Skin of body (tissue), 2 donors: ENCODE results near the gene LRFN2. TPM values are rescaled to one million over a fixed set of nuclear protein-coding genes. Genes with fewer than 3 reads are reported as not detected.

ENCODE experiments used
- DNase-seq: peaks from one replicate; lab custom pipeline; 2025; lab: John Stamatoyannopoulos, UW
- total RNA-seq: library from RNA; depleted of rRNA; stranded (reverse); fragments of >200 nt; gene quantifications from one replicate; pipeline ENCODE4 v1.2.3, GENCODE V29; 2014

Gene LRFN2
- total RNA-seq, result 0.49 TPM

- peak; percentile 68 for DNase-seq
Observed at GRCh38 chr6:40587240-40588069, at the start of gene LRFN2. Gene LRFN2, minus strand, starts transcription at chr6:40587364.

- no peak for DNase-seq
Observed at GRCh38 chr6:40634429-40634828, 47.3 kb upstream of the LRFN2 start.

- DNase-seq, result no peak
Observed at GRCh38 chr6:40631744-40632143, 44.6 kb upstream of the LRFN2 start.

- no peak for DNase-seq
Observed at GRCh38 chr6:40630488-40630887, 43.3 kb upstream of the LRFN2 start.

GRCh38 chr6:40630051-40630450 lies 42.9 kb upstream of the LRFN2 start:
- DNase-seq, result no peak

DNA sequence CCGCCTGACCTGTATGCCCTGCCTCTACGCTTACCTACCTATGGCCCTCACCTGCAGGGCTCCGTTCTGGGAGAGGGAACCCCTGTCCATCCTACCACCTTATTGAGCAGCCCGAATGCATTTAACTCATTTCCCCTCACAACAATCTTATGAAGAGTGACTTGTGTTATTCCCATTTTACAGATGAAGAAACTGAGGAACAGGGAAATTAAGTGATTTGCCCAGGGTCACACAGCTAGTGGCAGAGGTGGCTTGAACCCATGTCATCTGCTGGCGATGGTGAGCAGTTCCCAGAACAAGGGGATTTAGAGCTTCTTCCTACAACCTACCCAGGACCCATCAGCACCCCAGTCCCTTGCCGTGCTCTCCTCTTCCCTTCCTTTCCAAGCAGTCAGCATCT lies 42.3 kb upstream of the LRFN2 start:
- no peak for DNase-seq

- DNase-seq, result no peak
Observed at GRCh38 chr6:40627316-40627715, 40.2 kb upstream of the LRFN2 start.

GRCh38 chr6:40626886-40627285 lies 39.7 kb upstream of the LRFN2 start:
- DNase-seq, result no peak

- no peak for DNase-seq
Observed at GRCh38 chr6:40623932-40624331, 36.8 kb upstream of the LRFN2 start.

DNA sequence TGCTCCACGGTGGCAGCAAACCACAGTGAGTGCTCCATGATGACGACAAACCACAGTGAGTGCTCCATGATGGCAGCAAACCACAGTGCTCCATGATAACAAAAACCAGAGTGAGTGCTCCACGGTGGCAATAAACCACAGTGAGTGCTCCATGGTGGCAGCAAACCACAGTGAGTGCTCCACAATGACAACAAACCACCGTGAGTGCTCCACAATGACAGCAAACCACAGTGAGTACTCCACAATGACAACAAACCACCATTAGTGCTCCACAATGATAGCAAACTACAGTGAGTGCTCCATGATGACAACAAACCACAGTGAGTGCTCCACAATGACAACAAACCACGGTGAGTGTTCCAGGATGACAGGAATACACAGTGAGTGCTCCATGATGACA lies 36.0 kb upstream of the LRFN2 start:
- no peak for DNase-seq

GRCh38 chr6:40620574-40621240 lies 33.5 kb upstream of the LRFN2 start:
- no peak for DNase-seq

DNA sequence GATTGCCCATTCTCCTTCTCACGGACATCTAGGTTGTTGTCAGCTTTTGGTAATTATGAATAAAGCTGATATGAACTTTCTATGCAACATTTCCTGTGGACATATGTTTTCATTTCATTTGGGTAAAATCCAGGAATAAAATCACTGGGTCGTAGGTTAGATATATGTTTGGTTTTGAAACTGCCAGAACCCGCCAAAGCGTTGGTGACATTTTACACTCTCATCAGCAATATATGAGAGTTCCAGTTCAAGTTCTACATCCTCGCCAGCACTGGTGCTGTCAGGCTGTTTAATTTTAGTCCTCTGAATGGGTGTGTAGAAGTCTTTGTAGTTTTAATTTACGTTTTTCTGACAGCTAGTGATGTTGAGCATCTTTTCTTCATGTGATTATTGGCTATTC lies 27.5 kb upstream of the LRFN2 start:
- no peak for DNase-seq

GRCh38 chr6:40611912-40612311 lies 24.7 kb upstream of the LRFN2 start:
- DNase-seq, result no peak

- DNase-seq, result no peak
Observed at GRCh38 chr6:40611434-40611833, 24.3 kb upstream of the LRFN2 start.

- no peak for DNase-seq
Observed at GRCh38 chr6:40610229-40610628, 23.1 kb upstream of the LRFN2 start.

- no peak for DNase-seq
Observed at GRCh38 chr6:40606981-40607380, 19.8 kb upstream of the LRFN2 start.

DNA sequence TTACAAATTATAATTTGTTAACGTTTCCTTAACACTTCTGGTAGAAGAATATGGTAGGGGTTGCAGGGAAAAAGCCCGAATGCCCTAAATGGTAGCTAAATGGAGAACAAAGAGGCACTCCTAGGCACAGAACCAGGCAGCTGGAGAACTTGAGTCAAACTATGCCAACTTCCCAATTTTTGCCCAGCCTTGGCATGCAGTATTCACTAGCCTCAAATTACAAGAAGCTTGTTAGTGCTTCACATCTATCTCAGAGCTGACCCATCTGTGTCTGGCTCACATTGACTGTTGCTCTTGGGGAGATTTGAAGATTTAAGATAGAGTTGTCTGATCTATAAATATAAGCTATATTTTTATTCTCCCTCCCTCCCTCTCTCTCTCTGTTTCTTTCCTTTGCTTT lies 19.4 kb upstream of the LRFN2 start:
- no peak for DNase-seq

- DNase-seq, result no peak
Observed at GRCh38 chr6:40604082-40604481, 16.9 kb upstream of the LRFN2 start.

DNA sequence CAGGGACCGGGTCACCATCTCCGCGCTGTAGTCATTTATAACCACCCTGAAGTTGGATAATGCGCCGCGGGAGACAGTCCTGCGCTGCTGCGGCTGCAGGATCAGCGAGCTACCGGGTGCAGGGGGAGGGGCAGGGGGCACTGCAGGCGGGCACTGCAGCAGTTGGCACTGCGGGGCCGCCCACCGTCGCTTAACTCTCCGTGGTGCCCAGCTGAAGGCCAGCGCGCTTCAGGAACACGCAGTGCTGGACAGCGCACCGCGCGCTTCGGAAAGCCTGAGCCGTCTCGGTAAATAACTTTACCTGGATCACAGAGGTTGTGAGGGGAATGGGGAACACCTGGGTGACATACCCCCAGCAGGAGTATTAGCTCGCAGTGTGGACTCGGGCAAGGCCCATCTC lies 12.4 kb upstream of the LRFN2 start:
- no peak for DNase-seq

- DNase-seq, result no peak
Observed at GRCh38 chr6:40598516-40598915, 11.4 kb upstream of the LRFN2 start.

DNA sequence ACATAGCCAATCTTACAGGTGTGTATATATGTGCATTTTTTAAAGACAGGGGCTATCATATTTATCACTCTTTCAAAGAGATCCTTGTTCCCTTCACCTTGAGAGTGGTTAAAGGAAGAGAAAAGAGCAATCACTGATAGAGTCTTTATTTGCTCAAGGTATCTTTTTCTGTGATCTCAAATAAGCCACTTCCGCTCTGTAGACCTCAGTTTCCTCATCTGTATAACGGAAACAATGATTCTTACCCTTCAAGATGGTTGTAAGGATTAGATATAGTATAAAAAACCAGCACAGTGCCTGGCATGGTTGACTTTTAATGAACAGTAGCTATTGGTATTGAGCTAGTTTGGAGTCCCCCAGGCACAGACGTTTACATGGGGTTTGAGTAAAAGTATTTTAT lies 10.1 kb upstream of the LRFN2 start:
- no peak for DNase-seq

DNA sequence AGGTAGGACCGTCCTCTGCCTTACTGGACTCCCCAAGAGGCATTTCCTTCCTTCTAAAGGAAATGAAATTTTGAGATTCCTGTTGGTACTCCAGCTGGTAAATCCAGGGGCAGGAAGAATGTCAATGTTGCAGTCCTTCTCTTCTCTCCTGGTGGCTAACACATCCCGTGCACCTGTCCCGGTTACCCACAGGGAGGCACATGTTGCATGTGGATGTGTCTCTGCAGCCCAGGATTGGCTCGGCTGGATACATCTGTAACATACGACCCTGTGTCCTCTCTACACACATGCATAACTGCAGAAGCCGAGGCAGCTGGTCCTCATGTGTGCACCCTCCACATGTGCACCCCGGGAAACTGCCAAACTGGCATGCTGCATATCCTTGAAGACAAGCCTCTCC lies 1.3 kb upstream of the LRFN2 start:
- DNase-seq, result no peak

DNA sequence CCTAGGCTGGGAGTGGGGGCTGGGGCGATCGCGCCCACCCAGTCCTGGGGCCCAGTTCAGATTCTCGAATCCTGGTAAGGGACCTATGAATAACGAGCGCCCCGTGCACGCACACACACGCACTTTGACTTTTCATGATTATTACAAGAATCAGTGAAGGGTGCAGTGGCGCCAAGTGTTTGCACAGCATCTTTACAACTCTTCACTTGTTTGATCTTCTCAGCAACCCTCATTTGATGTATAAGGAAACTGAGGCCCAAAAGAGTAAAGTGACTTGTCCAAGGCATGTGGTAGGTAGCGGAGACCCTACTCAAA lies 863 bp upstream of the LRFN2 start:
- DNase-seq, result no peak
